OCI-LY7 (cell line): ENCODE results near the gene C10orf90.

Experiments
- EZH2phosphoT487 ChIP-seq: fragments of 200-600 bp; sonication (generic); IDR thresholded peaks from 2 replicates; pipeline ENCODE4 v1.6.1; 2018; ENCODE audit warnings: low read depth, borderline replicate concordance, mild to moderate bottlenecking, mixed run types, antibody characterized with exemption, low read length, moderate library complexity, mixed read lengths
- TF ChIP-seq, protein P1 (sequence below): fragments of 200-600 bp; sonication (generic); conservative IDR thresholded peaks from 2 replicates; pipeline ENCODE4 v1.5.1; 2014; ENCODE audit warnings: mild to moderate bottlenecking, antibody characterized with exemption, low read length, moderate library complexity, mixed read lengths

DNA sequence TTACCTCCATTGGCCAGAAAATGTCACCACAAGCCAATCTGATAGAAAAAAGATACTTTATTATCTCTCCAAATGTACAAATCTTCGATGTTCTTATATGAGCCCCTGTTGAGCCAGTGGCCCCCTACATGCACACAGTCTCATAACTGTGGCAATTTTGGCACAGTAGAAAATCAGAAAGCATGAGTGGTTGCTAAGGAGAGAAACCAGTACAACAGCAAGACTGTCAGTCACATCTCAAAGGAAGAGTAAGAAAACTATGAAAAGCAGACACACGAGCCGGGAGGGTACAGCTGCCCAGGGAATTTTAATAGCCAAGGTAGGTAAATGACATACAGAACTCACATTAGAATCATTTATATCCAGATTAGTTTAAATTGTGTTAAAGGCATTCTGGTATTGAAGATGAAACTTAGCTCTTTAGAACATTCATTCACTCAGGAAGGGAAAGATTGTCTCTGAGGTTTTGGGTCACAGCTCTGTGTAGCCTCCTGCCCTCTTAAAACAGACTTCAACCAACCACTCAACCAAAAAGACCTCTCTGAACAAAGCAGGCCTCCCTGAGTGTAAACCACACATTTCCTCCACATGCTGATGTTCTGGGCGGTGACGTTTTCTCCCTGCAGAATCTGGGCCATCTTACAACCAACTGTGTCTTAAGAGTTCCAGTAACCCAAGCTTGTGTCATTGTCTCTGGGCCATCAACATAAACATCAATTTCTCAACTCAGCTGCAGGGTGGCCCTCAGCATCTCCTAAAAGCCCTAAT lies 201.4 kb downstream of the C10orf90 start:
- no peak for TF ChIP-seq EZH2phosphoT487
- TF ChIP-seq, protein P1, sequence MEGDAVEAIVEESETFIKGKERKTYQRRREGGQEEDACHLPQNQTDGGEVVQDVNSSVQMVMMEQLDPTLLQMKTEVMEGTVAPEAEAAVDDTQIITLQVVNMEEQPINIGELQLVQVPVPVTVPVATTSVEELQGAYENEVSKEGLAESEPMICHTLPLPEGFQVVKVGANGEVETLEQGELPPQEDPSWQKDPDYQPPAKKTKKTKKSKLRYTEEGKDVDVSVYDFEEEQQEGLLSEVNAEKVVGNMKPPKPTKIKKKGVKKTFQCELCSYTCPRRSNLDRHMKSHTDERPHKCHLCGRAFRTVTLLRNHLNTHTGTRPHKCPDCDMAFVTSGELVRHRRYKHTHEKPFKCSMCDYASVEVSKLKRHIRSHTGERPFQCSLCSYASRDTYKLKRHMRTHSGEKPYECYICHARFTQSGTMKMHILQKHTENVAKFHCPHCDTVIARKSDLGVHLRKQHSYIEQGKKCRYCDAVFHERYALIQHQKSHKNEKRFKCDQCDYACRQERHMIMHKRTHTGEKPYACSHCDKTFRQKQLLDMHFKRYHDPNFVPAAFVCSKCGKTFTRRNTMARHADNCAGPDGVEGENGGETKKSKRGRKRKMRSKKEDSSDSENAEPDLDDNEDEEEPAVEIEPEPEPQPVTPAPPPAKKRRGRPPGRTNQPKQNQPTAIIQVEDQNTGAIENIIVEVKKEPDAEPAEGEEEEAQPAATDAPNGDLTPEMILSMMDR: no peak
